GM10266 (cell line): Measurements from ENCODE around the gene RPL7A.

Experiments used
- DNase-seq: peaks from one replicate; pipeline ENCODE4 v3.0.0; 2012; ENCODE audit errors: extremely low spot score
- CTCF ChIP-seq: IDR thresholded peaks from 2 replicates; pipeline ENCODE4 v1.5.1; 2012; ENCODE audit warnings: mild to moderate bottlenecking, low read depth; ENCODE audit not compliant: control insufficient read depth, insufficient read depth; ENCODE audit errors: missing control alignments

RPL7A gene

DNA sequence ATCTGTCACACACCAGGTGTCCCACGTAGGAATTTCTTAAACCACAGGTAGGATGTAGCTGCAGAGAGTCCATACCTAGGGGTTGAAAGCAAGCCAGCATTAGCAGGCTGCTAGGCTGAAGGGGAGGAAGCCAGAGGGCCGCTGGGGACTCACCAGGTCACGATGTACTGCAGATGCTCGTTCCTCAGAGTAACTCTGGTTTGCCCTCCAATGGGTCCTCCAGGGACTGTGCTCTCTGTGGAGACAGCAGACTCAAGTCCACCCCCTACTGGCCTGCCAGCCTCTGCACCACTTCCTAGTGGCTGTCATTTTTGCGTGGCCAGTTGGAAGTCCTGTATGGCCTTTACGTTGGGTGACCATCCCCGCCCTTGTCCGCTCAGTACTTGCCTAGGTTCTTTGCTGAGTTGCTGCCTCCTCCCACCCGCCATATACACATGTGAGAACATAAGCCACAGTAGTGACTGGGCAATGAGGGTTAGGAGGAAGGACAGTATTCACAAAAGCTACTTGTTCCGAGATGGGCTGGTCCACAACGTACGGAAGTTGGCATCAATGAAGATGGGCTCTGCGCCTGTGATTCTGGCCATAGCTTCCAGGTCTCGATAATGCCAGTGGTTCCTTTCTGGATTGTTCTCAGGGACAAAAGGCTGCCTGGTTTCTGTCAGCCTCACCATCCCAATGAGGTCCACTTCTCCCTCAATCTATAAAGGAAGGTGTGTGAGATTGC, 4.1 kb downstream of the RPL7A start:
- peak; percentile 57 for DNase-seq
- peak; percentile 63 for TF ChIP-seq CTCF

GRCh38 chr9:133352635-133353340, 4.8 kb downstream of the RPL7A start:
- TF ChIP-seq CTCF: no peak
- DNase-seq: no peak

GRCh38 chr9:133353548-133353947, 5.5 kb downstream of the RPL7A start:
- TF ChIP-seq CTCF: no peak
- DNase-seq: no peak

- no peak for TF ChIP-seq CTCF
- DNase-seq: no peak
Observed at GRCh38 chr9:133354766-133355165, 6.7 kb downstream of the RPL7A start.

DNA sequence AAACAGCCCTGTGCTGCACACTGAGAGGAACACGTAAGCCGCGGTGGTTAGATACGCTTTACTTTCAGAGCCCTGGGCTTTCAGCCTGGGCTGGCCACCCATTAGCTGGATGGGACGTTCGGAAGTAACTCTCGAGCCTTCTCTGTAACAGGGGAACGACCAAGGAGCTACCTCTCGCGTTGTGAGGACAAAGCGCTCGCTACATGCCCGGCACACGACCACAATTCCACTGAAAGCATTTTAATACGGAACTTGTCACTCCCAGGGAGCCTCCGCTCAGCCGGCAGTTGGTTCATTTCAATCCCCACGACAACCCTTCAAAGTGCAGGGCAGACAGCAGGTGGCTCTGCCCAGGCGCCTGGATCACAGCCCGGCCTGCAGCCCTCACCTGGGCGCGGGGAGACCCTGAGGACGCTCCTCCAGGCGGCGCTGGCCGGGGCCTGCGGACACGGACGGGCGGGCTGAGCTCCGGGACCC, 7.9 kb downstream of the RPL7A start:
- no peak for DNase-seq
- TF ChIP-seq CTCF: no peak

- peak; percentile 96 for DNase-seq
Observed at GRCh38 chr9:133356391-133357091, 8.5 kb downstream of the RPL7A start, which contains the start of the genes SURF1 and SURF2. TSS of gene SURF1 (minus strand) at chr9:133356487. CDS start at chr9:133356453, 34 bp downstream. TSS of gene SURF2 (plus strand) at chr9:133356550. CDS start at chr9:133356593, 43 bp downstream.

More at GRCh38 chr9:133356391-133357091, 8.5 kb downstream of the RPL7A start, which contains the start of the genes SURF1 and SURF2:
- TF ChIP-seq CTCF: peak; percentile 20
